ENCODE results near the gene C4A. TPM values are rescaled to one million over a fixed set of nuclear protein-coding genes. Genes with fewer than 3 reads are reported as not detected.
A peak's percentile ranks its signal among the peaks of the same experiment; 100 is the strongest.

C4A gene
- total RNA-seq, 1 donor from 2014 or later, result 31.4 TPM

DNA sequence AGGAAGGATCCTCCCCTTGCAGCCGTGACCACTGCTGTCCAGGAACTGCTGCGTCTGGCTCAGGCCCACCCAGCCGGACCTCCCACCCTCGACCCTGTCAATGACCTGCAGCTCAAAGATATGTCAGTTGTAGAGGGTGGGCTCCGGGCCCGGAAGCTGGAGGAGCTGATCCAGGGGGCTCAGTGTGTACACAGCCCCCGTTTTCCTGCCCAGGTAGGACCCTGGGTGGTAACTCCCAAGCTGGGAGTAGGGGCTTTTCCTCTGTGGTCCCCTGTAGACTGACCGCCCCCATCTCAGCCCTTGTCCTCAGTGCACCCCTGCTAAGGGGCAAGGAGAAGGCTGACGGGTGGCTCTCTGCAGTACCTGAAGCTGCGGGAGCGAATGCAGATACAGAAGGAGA is 13.5 kb upstream of the C4A start:
- intact Hi-C loops (cut with DNase I), result no loop called here
- no peak overlapping the region for H3K27ac ChIP-seq

DNA sequence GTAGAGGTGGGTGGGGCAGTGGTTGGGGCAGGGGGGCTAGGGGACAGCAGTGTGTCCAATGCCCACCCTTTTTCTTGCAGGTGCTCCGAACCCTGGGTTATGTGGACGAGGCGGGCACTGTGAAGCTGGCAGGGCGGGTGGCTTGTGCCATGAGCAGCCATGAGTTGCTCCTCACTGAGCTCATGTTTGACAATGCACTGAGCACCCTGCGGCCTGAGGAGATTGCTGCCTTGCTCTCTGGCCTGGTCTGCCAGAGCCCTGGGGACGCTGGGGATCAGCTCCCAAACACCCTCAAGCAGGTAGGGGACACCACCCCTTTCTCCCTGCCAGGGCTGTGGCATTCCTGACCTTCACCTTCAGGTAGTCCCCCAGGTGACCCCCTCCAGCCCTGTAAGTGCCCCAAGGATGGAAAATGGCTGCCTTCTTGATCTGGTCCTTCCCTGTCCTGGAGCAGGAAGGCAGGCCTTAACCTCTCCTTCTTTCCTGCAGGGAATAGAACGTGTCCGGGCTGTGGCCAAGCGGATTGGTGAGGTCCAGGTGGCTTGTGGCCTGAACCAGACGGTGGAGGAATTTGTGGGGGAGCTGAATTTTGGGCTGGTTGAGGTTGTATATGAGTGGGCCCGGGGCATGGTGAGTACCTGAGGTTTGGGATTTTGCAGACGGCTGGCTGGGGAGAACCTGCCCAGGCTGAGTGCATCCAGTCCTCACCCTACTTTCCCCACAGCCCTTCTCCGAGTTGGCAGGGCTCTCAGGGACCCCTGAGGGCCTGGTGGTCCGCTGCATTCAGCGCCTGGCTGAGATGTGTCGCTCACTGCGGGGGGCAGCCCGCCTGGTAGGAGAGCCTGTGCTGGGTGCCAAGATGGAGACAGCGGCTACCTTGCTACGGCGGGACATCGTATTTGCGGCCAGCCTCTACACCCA is 12.8 kb upstream of the C4A start:
- no peaks in the 10 kb centered on the region for H3K9me3 ChIP-seq
- H3K27ac ChIP-seq, result no peak overlapping the region
- intact Hi-C loops (cut with DNase I), result no loop called here
- no peaks in the 10 kb centered on the region for H3K27me3 ChIP-seq
- no peak for TF ChIP-seq POLR2AphosphoS5 (IDR thresholded peaks at IDR 0.05; ENCODE audit: insufficient read depth in 1 of 2, low read depth in 1 of 2)
- no peak for TF ChIP-seq CTCF (IDR thresholded peaks at IDR 0.05)
- TF ChIP-seq POLR2A (IDR thresholded peaks at IDR 0.05), result no peak
- peaks cover 35% of the 10 kb centered on the region for H3K4me1 ChIP-seq
- no peak overlapping the region for H3K4me3 ChIP-seq
- DNase-seq (ENCODE audit: extremely low spot score in 2 of 2), result no peak
- H3K36me3 ChIP-seq, result peaks cover 0 to 60% of the 10 kb centered on the region in 2 donors

More for the DNA sequence above, 13.5 kb upstream of the C4A start:
- Histone ChIP-seq H3K9me3 (no peaks in the 10 kb centered on the region), H3K36me3 (peaks cover 0 to 67% of the 10 kb centered on the region in 2 donors), H3K4me1 (peaks cover 28% of the 10 kb centered on the region), H3K4me3 (no peak overlapping the region), H3K27me3 (no peaks in the 10 kb centered on the region)
- no peak for TF ChIP-seq CTCF (IDR thresholded peaks at IDR 0.05)
- no peak for TF ChIP-seq POLR2A (IDR thresholded peaks at IDR 0.05)
- no peak for TF ChIP-seq POLR2AphosphoS5 (IDR thresholded peaks at IDR 0.05; ENCODE audit: insufficient read depth in 1 of 2, low read depth in 1 of 2)
- DNase-seq (ENCODE audit: extremely low spot score in 2 of 2), result no peak

DNA sequence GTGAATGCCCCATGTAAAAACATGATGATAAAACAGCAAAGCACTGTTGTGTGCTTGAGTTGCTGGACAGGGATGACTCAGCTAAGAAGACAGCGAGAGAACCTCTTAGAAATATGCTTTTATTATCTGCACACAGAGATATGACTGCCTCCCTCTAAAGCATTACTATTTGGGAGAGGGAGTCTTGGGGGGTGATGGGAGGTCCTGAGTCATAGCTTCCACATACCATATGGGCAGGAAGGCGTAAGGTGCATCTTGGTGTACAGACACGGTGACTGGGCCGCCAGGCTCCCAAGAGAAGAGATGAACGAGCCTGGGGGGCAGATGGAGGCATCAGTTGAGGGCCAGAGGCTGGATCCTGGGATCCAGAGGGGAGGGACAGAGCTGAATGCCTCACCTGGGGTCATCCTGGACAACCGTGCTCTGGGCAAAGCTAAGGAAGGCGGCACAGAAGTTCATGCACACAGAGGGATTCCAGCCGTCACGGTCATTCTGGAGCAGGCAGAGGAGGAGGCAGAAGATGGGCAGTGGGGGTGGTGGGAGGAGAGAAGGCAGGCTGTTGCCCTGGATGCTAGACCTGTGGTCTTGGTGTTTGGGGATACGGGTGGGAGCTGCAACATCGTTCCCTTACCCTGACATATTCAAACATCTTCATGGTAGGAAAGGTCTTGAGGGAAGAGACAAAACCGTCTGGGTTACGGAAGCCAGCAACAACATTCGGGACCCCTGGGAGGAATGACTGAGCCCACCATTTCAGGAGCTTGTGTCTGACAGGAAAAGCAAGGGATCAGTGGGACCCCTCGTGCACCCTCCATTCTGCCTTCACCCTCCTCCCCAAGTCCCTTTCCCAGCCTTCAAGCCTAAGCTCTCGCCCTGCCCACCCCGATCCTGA is 11.9 kb upstream of the C4A start:
- TF ChIP-seq POLR2A (IDR thresholded peaks at IDR 0.05), result no peak
- no peak for TF ChIP-seq CTCF (IDR thresholded peaks at IDR 0.05)
- TF ChIP-seq POLR2AphosphoS5 (IDR thresholded peaks at IDR 0.05; ENCODE audit: insufficient read depth in 1 of 2, low read depth in 1 of 2), result no peak
- no peak overlapping the region for H3K4me3 ChIP-seq
- DNase-seq (ENCODE audit: extremely low spot score in 2 of 2), result no peak
- H3K27ac ChIP-seq, result no peak overlapping the region
- H3K27me3 ChIP-seq, result no peaks in the 10 kb centered on the region
- intact Hi-C loops (cut with DNase I), result loop anchor here (10.0 kb wide), 1 partner anchor 1005 kb away; no protein-coding TSS in a partner anchor
- peaks cover 0 to 51% of the 10 kb centered on the region in 2 donors for H3K36me3 ChIP-seq
- H3K9me3 ChIP-seq, result no peaks in the 10 kb centered on the region
- peaks cover 42% of the 10 kb centered on the region for H3K4me1 ChIP-seq

- Histone ChIP-seq H3K4me3 (peak overlapping the region; percentile 74 to 76), H3K4me1 (peaks cover 42% of the 10 kb centered on the region), H3K9me3 (no peaks in the 10 kb centered on the region), H3K27me3 (no peaks in the 10 kb centered on the region), H3K27ac (peak overlapping the region; percentile 95), H3K36me3 (peaks cover 0 to 43% of the 10 kb centered on the region in 2 donors)
- intact Hi-C loops (cut with DNase I), result loop anchor here (10.0 kb wide), 1 partner anchor 1004 kb away; no protein-coding TSS in a partner anchor
- DNase-seq (ENCODE audit: extremely low spot score in 2 of 2), result no peak
- TF ChIP-seq CTCF (IDR thresholded peaks at IDR 0.05) (no peak), POLR2AphosphoS5 (IDR thresholded peaks at IDR 0.05; ENCODE audit: insufficient read depth in 1 of 2, low read depth in 1 of 2) (no peak), POLR2A (IDR thresholded peaks at IDR 0.05) (no peak)
Observed at GRCh38 chr6:31970604-31971271, 11.1 kb upstream of the C4A start.
